IMR-90 (cell line): ENCODE results near the gene PTPRN2. TPM values are rescaled to one million over a fixed set of nuclear protein-coding genes. Genes with fewer than 3 reads are reported as not detected.

ENCODE experiments used
- ATAC-seq: fragments of 200-7000 bp; cut with Tn5 transposase; 2 replicates; pipeline ENCODE4 v1.9.1; 2020; ENCODE audit warnings: low read depth, mild to moderate bottlenecking, moderate library complexity
- BruUV-seq: library from RNA; stranded (reverse); fragments of 400-500 nt; replicated peaks from 2 replicates; lab custom pipeline; 2021; lab: Mats Ljungman, UMichigan
- CTCF ChIA-PET: fragments of 300-600 bp; formaldehyde crosslinking; extraction: SDS; loops from one replicate; lab custom pipeline; 2021; ENCODE audit warnings: antibody characterized with exemption; lab: Yijun Ruan, JAX
- POLR2A ChIA-PET: fragments of 300-600 bp; sonication (Branson Sonifier 250); formaldehyde crosslinking; loops from one replicate; lab custom pipeline; 2022; ENCODE audit warnings: antibody characterized with exemption; ENCODE audit not compliant: unreplicated experiment; lab: Charles Lee
- DNase-seq: peaks from one replicate; pipeline ENCODE4 v3.0.0; 2013
- H2AFZ ChIP-seq: replicated peaks from 2 replicates; pipeline ENCODE3; 2013; ENCODE audit warnings: low read length, mild to moderate bottlenecking; ENCODE audit not compliant: poor library complexity
- H2AK5ac ChIP-seq: 2 replicates; pipeline ENCODE4 v1.6.1; 2013; ENCODE audit warnings: low read depth, low read length, inconsistent platforms
- H2AK9ac ChIP-seq: replicated peaks from 2 replicates; pipeline ENCODE3; 2013; ENCODE audit warnings: mild to moderate bottlenecking, low read depth, low read length, moderate library complexity; ENCODE audit not compliant: poor library complexity
- H2BK120ac ChIP-seq: 2 replicates; pipeline ENCODE4 v1.6.1; 2013; ENCODE audit warnings: low read depth, low read length, inconsistent platforms
- H2BK15ac ChIP-seq: 3 replicates; pipeline ENCODE4 v1.6.1; 2013; ENCODE audit warnings: low read depth, low read length, inconsistent platforms
- H2BK20ac ChIP-seq: 2 replicates; pipeline ENCODE4 v1.6.1; 2013; ENCODE audit warnings: low read depth, mild to moderate bottlenecking, inconsistent platforms, low read length, moderate library complexity
- H2BK5ac ChIP-seq: 2 replicates; pipeline ENCODE4 v1.6.1; 2013; ENCODE audit warnings: mild to moderate bottlenecking, low read depth, low read length, inconsistent platforms; ENCODE audit not compliant: poor library complexity, severe bottlenecking
- H3K14ac ChIP-seq: replicated peaks from 2 replicates; pipeline ENCODE4 v1.6.1; 2013; ENCODE audit warnings: low read depth, low read length, inconsistent platforms
- H3K18ac ChIP-seq: 2 replicates; pipeline ENCODE4 v1.6.1; 2013; ENCODE audit warnings: low read depth, low read length, control low read depth
- H3K23ac ChIP-seq: 2 replicates; pipeline ENCODE4 v1.6.1; 2013; ENCODE audit warnings: low read depth, low read length, inconsistent platforms
- H3K27ac ChIP-seq: 2 replicates; pipeline ENCODE4 v1.5.1; 2013; ENCODE audit warnings: mild to moderate bottlenecking, control low read depth, low read length; ENCODE audit not compliant: insufficient read depth
- H3K27me3 ChIP-seq: 2 replicates; pipeline ENCODE4 v1.6.1; 2013; ENCODE audit warnings: low read length; ENCODE audit not compliant: control insufficient read depth, insufficient read depth
- H3K36me3 ChIP-seq: 2 replicates; pipeline ENCODE4 v1.6.1; 2013; ENCODE audit warnings: low read length, mixed read lengths; ENCODE audit not compliant: control insufficient read depth, insufficient read depth
- H3K4ac ChIP-seq: 2 replicates; pipeline ENCODE4 v1.6.1; 2013; ENCODE audit warnings: low read depth, low read length, inconsistent platforms
- H3K4me1 ChIP-seq: 2 replicates; pipeline ENCODE4 v1.6.1; 2013; ENCODE audit warnings: low read length, mixed read lengths; ENCODE audit not compliant: control insufficient read depth, insufficient read depth
- H3K4me2 ChIP-seq: 2 replicates; pipeline ENCODE4 v1.6.1; 2013; ENCODE audit warnings: low read depth, mild to moderate bottlenecking, control low read depth, low read length, moderate library complexity
- H3K4me3 ChIP-seq: 2 replicates; pipeline ENCODE4 v1.5.1; 2013; ENCODE audit warnings: low read depth, mild to moderate bottlenecking, control low read depth, low read length, moderate library complexity; ENCODE audit not compliant: insufficient read depth
- H3K56ac ChIP-seq: 2 replicates; pipeline ENCODE4 v1.6.1; 2013; ENCODE audit warnings: low read length, inconsistent platforms; ENCODE audit not compliant: insufficient read depth; ENCODE audit errors: extremely low read depth
- H3K79me1 ChIP-seq, 2 experiments: 2 replicates each; pipeline ENCODE4 v1.6.1; 2013; ENCODE audit warnings: low read length in 2 of 2, inconsistent platforms in 1 of 2, low read depth in 1 of 2
- H3K9ac ChIP-seq: 2 replicates; pipeline ENCODE4 v1.6.1; 2013; ENCODE audit warnings: low read depth, low read length, control low read depth
- H3K9me1 ChIP-seq: 2 replicates; pipeline ENCODE4 v1.6.1; 2013; ENCODE audit warnings: low read length, inconsistent platforms; ENCODE audit not compliant: insufficient read depth
- H3K9me3 ChIP-seq: 2 replicates; pipeline ENCODE4 v1.6.1; 2013; ENCODE audit warnings: low read length; ENCODE audit not compliant: control insufficient read depth, insufficient read depth
- H4K20me1 ChIP-seq: 2 replicates; pipeline ENCODE4 v1.6.1; 2013; ENCODE audit warnings: low read length, inconsistent platforms; ENCODE audit not compliant: insufficient read depth
- H4K5ac ChIP-seq: 2 replicates; pipeline ENCODE4 v1.6.1; 2013; ENCODE audit warnings: mild to moderate bottlenecking, low read depth, low read length, control low read depth
- H4K8ac ChIP-seq, 2 experiments: 2 replicates each; pipeline ENCODE4 v1.6.1; 2013; ENCODE audit warnings: low read depth in 2 of 2, low read length in 2 of 2, control low read depth in 1 of 2, inconsistent platforms in 1 of 2
- H4K91ac ChIP-seq: 2 replicates; pipeline ENCODE4 v1.6.1; 2013; ENCODE audit warnings: low read depth, low read length, inconsistent platforms; ENCODE audit not compliant: insufficient read depth
- BHLHE40 ChIP-seq: fragments of 150-350 bp; IDR thresholded peaks from 2 replicates; pipeline ENCODE4 v1.6.1; 2016; ENCODE audit warnings: mild to moderate bottlenecking, low read depth, low read length
- CEBPB ChIP-seq: IDR thresholded peaks from 2 replicates; pipeline ENCODE4 v1.6.1; 2012; ENCODE audit warnings: low read depth, low read length, improper control_type of control experiment
- CHD1 ChIP-seq: IDR thresholded peaks from 2 replicates; pipeline ENCODE4 v1.6.1; 2012; ENCODE audit warnings: low read depth, low read length, improper control_type of control experiment
- ELK1 ChIP-seq: fragments of 150-350 bp; IDR thresholded peaks from 2 replicates; pipeline ENCODE4 v1.6.1; 2016; ENCODE audit warnings: low read depth, mild to moderate bottlenecking, low read length, moderate library complexity, borderline replicate concordance
- MAFK ChIP-seq: IDR thresholded peaks from 2 replicates; pipeline ENCODE4 v1.6.1; 2012; ENCODE audit warnings: low read depth, low read length, improper control_type of control experiment
- MAZ ChIP-seq: IDR thresholded peaks from 2 replicates; pipeline ENCODE4 v1.6.1; 2012; ENCODE audit warnings: low read depth, mild to moderate bottlenecking, low read length, improper control_type of control experiment, moderate library complexity, borderline replicate concordance
- MXI1 ChIP-seq: IDR thresholded peaks from 2 replicates; pipeline ENCODE4 v1.6.1; 2012; ENCODE audit warnings: low read depth, mild to moderate bottlenecking, low read length, moderate library complexity, borderline replicate concordance
- NFE2L2 ChIP-seq: fragments of 150-350 bp; IDR thresholded peaks from 2 replicates; pipeline ENCODE4 v1.6.1; 2016; ENCODE audit warnings: low read depth, mild to moderate bottlenecking, low read length
- POLR2A ChIP-seq: IDR thresholded peaks from 2 replicates; pipeline ENCODE4 v1.6.1; 2012; ENCODE audit warnings: mild to moderate bottlenecking, low read depth, low read length
- RAD21 ChIP-seq: IDR thresholded peaks from 2 replicates; pipeline ENCODE4 v1.6.1; 2012; ENCODE audit warnings: low read length, improper control_type of control experiment
- RCOR1 ChIP-seq: IDR thresholded peaks from 2 replicates; pipeline ENCODE4 v1.6.1; 2012; ENCODE audit warnings: mild to moderate bottlenecking, low read length, improper control_type of control experiment; ENCODE audit not compliant: insufficient replicate concordance
- RFX5 ChIP-seq: IDR thresholded peaks from 2 replicates; pipeline ENCODE4 v1.8.0; 2012; ENCODE audit warnings: low read depth, mild to moderate bottlenecking, low read length, moderate library complexity
- USF2 ChIP-seq: fragments of 150-350 bp; IDR thresholded peaks from 2 replicates; pipeline ENCODE4 v1.6.1; 2017; ENCODE audit warnings: mild to moderate bottlenecking, antibody characterized with exemption, low read length, low read depth
- WGBS, 2 experiments: methylation state at CpG; one replicate each; pipeline versions ENCODE4 v1.1.5 to v1.1.7; 2013; ENCODE audit warnings: missing lambda C conversion rate in 2 of 2; ENCODE audit not compliant: insufficient read length in 1 of 2; ENCODE audit errors: extremely low coverage in 2 of 2; 5-methylcytosine and 5-hydroxymethylcytosine counted together
- dilution Hi-C: fragments of 300-500 bp; cut with HindIII; formaldehyde crosslinking; loops from one replicate; pipeline ENCODE4 v1.14.3; 2018; ENCODE audit warnings: low sequenced_read_pairs; ENCODE audit not compliant: unreplicated experiment
- in situ Hi-C: fragments of 300-500 bp; cut with MboI; formaldehyde crosslinking; loops from 3 replicates; pipeline ENCODE4 v1.14.3; 2019; ENCODE audit warnings: low sequenced_read_pairs, inconsistent platforms, mixed read lengths
- intact Hi-C: fragments of 100-400 bp; cut with micrococcal nuclease; formaldehyde crosslinking; loops from 2 replicates; pipeline ENCODE4 v1.10.0; 2022
- polyA plus RNA-seq, 3 experiments: library from polyadenylated mRNA; depleted of rRNA; stranded (reverse); fragments of >200 nt; gene quantifications; 2 replicates each; pipeline ENCODE4 v1.2.3, GENCODE V29; 2012; ENCODE audit warnings: low replicate concordance in 1 of 3
- total RNA-seq: library from RNA; depleted of rRNA; stranded (reverse); fragments of >200 nt; gene quantifications from 2 replicates; pipeline ENCODE4 v1.2.3, GENCODE V29; 2012

Gene PTPRN2
- total and polyA plus RNA-seq, 2 of the 4 experiments (the other 2 are of a cell fraction): 0.03 TPM; not detected in 1

GRCh38 chr7:158492367-158492764 lies 95.3 kb downstream of the PTPRN2 start:
- no peak overlapping the region for H2BK15ac ChIP-seq
- no peaks in the 10 kb centered on the region for H3K36me3 ChIP-seq
- dilution Hi-C loops (no loop called here), in situ Hi-C loops (no loop called here), intact Hi-C loops (no loop called here)
- H2AFZ ChIP-seq: no peak overlapping the region
- H3K9ac ChIP-seq: no peak overlapping the region
- TF ChIP-seq CEBPB (no peak), RCOR1 (no peak), POLR2A (no peak), CHD1 (no peak), MXI1 (no peak), RFX5 (no peak), RAD21 (no peak), USF2 (no peak), NFE2L2 (no peak), MAZ (no peak), ELK1 (no peak), MAFK (no peak), BHLHE40 (no peak)
- H3K27ac ChIP-seq: no peak overlapping the region
- no peak overlapping the region for H2AK5ac ChIP-seq
- H4K91ac ChIP-seq: no peak overlapping the region
- no peak overlapping the region for H2BK5ac ChIP-seq
- no peak for ATAC-seq
- no peaks in the 10 kb centered on the region for H4K20me1 ChIP-seq
- peaks cover 47% of the 10 kb centered on the region for H3K9me3 ChIP-seq
- H3K23ac ChIP-seq: no peak overlapping the region
- no TSS peak for BruUV-seq
- no peaks in the 10 kb centered on the region for H3K79me1 ChIP-seq
- no peak for DNase-seq
- H3K56ac ChIP-seq: no peak overlapping the region
- H2AK9ac ChIP-seq: no peak overlapping the region
- H3K4me2 ChIP-seq: no peak overlapping the region
- no peak overlapping the region for H3K4me3 ChIP-seq
- CTCF ChIA-PET: no interaction called here
- H3K4me1 ChIP-seq: no peaks in the 10 kb centered on the region
- H3K14ac ChIP-seq: no peak overlapping the region
- no peak overlapping the region for H3K18ac ChIP-seq
- WGBS, 2 experiments: 38% methylated on average over 1 of the region's 5 CpGs; no CpG with 5 or more reads in 1 of the 2 experiments
- no peak overlapping the region for H3K4ac ChIP-seq
- H3K9me1 ChIP-seq: no peaks in the 10 kb centered on the region
- no peak overlapping the region for H2BK20ac ChIP-seq
- no peak overlapping the region for H4K5ac ChIP-seq
- no peak overlapping the region for H2BK120ac ChIP-seq
- POLR2A ChIA-PET: no interaction called here
- no peak overlapping the region for H4K8ac ChIP-seq
- H3K27me3 ChIP-seq: no peaks in the 10 kb centered on the region
